Neural cell (in vitro differentiated cells): Measurements from ENCODE around the gene TRABD2B.

ENCODE experiments used
- EP300 ChIP-seq: fragments of 450-650 bp; conservative IDR thresholded peaks from 2 replicates; pipeline ENCODE4 v1.6.1; 2014; ENCODE audit warnings: antibody characterized with exemption, mild to moderate bottlenecking, moderate library complexity; ENCODE audit not compliant: poor library complexity, severe bottlenecking
- EZH2 ChIP-seq: fragments of 200-600, 300-800 bp; shearing (Covaris generic), sonication (generic); IDR thresholded peaks from 2 replicates; pipeline ENCODE4 v1.6.1; 2014; ENCODE audit warnings: antibody characterized with exemption, low read length, borderline replicate concordance, mild to moderate bottlenecking; ENCODE audit not compliant: insufficient read depth, poor library complexity, severe bottlenecking
- POLR2AphosphoS5 ChIP-seq: IDR thresholded peaks from 2 replicates; pipeline ENCODE4 v1.6.1; 2012
- SMC3 ChIP-seq: fragments of 450-650 bp; conservative IDR thresholded peaks from 2 replicates; pipeline ENCODE4 v1.6.1; 2014; ENCODE audit warnings: antibody characterized with exemption, mild to moderate bottlenecking, moderate library complexity; ENCODE audit not compliant: poor library complexity
- TAF1 ChIP-seq: IDR thresholded peaks from 2 replicates; pipeline ENCODE4 v1.6.1; 2012; ENCODE audit warnings: low read depth
- TF ChIP-seq, protein P1 (sequence below): fragments of 450-650 bp; IDR thresholded peaks from 2 replicates; pipeline ENCODE4 v1.5.1; 2014; ENCODE audit warnings: antibody characterized with exemption, mild to moderate bottlenecking, moderate library complexity; ENCODE audit not compliant: poor library complexity, severe bottlenecking

DNA sequence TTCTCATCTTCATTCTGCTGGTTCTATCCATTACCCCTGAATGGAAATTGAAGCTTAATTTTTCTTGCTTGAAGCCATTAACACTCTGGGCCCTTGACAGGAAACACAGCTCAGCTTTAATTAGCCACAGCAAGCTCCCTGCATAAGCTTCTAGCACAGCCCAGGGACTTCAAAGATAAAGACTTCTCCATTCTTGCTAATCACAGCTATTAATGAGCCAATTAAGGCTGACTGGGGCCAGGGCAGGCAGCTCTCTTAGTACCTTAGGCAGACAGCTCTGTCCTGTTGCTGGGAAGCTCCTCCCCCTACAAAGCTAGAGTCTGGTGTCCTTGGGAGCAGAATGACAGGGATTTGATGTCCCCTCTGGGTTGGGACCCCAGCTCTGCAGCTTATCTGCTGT lies 27.9 kb upstream of the TRABD2B start:
- TF ChIP-seq, protein P1, sequence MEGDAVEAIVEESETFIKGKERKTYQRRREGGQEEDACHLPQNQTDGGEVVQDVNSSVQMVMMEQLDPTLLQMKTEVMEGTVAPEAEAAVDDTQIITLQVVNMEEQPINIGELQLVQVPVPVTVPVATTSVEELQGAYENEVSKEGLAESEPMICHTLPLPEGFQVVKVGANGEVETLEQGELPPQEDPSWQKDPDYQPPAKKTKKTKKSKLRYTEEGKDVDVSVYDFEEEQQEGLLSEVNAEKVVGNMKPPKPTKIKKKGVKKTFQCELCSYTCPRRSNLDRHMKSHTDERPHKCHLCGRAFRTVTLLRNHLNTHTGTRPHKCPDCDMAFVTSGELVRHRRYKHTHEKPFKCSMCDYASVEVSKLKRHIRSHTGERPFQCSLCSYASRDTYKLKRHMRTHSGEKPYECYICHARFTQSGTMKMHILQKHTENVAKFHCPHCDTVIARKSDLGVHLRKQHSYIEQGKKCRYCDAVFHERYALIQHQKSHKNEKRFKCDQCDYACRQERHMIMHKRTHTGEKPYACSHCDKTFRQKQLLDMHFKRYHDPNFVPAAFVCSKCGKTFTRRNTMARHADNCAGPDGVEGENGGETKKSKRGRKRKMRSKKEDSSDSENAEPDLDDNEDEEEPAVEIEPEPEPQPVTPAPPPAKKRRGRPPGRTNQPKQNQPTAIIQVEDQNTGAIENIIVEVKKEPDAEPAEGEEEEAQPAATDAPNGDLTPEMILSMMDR: no peak
- TF ChIP-seq POLR2AphosphoS5: no peak
- no peak for TF ChIP-seq TAF1
- no peak for TF ChIP-seq SMC3
- TF ChIP-seq EP300: no peak
- TF ChIP-seq EZH2: no peak
